A673 (cell line): ENCODE results near the gene GGA1. TPM values are rescaled to one million over a fixed set of nuclear protein-coding genes. Genes with fewer than 3 reads are reported as not detected.

ENCODE experiments used
- BruUV-seq: library from RNA; stranded (reverse); fragments of 400-500 nt; replicated peaks from 2 replicates; lab custom pipeline; 2021; lab: Mats Ljungman, UMichigan
- CTCF ChIA-PET: fragments of 300-600 bp; sonication (Branson Sonifier 250); formaldehyde crosslinking; loops from one replicate; lab custom pipeline; 2022; ENCODE audit warnings: antibody characterized with exemption; lab: Charles Lee
- POLR2A ChIA-PET: fragments of 300-600 bp; sonication (Branson Sonifier 250); formaldehyde crosslinking; loops from one replicate; lab custom pipeline; 2022; ENCODE audit warnings: antibody characterized with exemption; ENCODE audit not compliant: low non-redundant PET; lab: Charles Lee
- DNase-seq: peaks from one replicate; pipeline ENCODE4 v3.0.0-alpha.2; 2015; ENCODE audit warnings: low spot score
- H3K27ac ChIP-seq: fragments of 200-600 bp; sonication (generic); 2 replicates; pipeline ENCODE4 v1.5.1; 2016; ENCODE audit warnings: mixed run types, low read depth, mild to moderate bottlenecking, mixed read lengths, antibody characterized with exemption, low read length; ENCODE audit not compliant: poor library complexity, severe bottlenecking
- H3K27me3 ChIP-seq: fragments of 200-600 bp; sonication (generic); replicated peaks from 2 replicates; pipeline ENCODE4 v1.6.1; 2017; ENCODE audit warnings: mixed run types, low read depth, mild to moderate bottlenecking, mixed read lengths, antibody characterized with exemption, low read length; ENCODE audit not compliant: insufficient read depth, poor library complexity
- H3K36me3 ChIP-seq: fragments of 200-600 bp; sonication (generic); 2 replicates; pipeline ENCODE4 v1.6.1; 2016; ENCODE audit warnings: mixed run types, mild to moderate bottlenecking, mixed read lengths, antibody characterized with exemption, low read length; ENCODE audit not compliant: insufficient read depth, poor library complexity, severe bottlenecking
- H3K4me1 ChIP-seq: fragments of 200-600 bp; sonication (generic); 2 replicates; pipeline ENCODE4 v1.6.1; 2017; ENCODE audit warnings: mixed run types, mild to moderate bottlenecking, mixed read lengths, antibody characterized with exemption, low read length; ENCODE audit not compliant: insufficient read depth, poor library complexity, severe bottlenecking
- H3K4me3 ChIP-seq: fragments of 200-600 bp; sonication (generic); 2 replicates; pipeline ENCODE4 v1.5.1; 2016; ENCODE audit warnings: low read depth, mixed run types, mild to moderate bottlenecking, mixed read lengths, low read length; ENCODE audit not compliant: poor library complexity, severe bottlenecking
- H3K9me3 ChIP-seq: fragments of 200-600 bp; sonication (generic); 2 replicates; pipeline ENCODE4 v1.6.1; 2016; ENCODE audit warnings: mixed run types, low read depth, mild to moderate bottlenecking, mixed read lengths, antibody characterized with exemption, low read length; ENCODE audit not compliant: poor library complexity, severe bottlenecking
- CTCF ChIP-seq: fragments of 300-800, 200-600 bp; sonication (generic); conservative IDR thresholded peaks from 2 replicates; pipeline ENCODE4 v1.5.1; 2017; ENCODE audit warnings: low read depth, mild to moderate bottlenecking, antibody characterized with exemption, low read length, moderate library complexity, mixed read lengths
- EZH2 ChIP-seq: fragments of 200-600 bp; sonication (generic); IDR thresholded peaks from 2 replicates; pipeline ENCODE4 v1.6.1; 2017; ENCODE audit warnings: borderline replicate concordance, low read depth, mild to moderate bottlenecking, mixed read lengths, antibody characterized with exemption, low read length; ENCODE audit not compliant: poor library complexity, severe bottlenecking
- intact Hi-C: fragments of 100-400 bp; cut with micrococcal nuclease; formaldehyde crosslinking; loops from one replicate; pipeline ENCODE4 v1.10.0; 2022; ENCODE audit not compliant: unreplicated experiment
- total RNA-seq: library from RNA; stranded (reverse); gene quantifications from 2 replicates; pipeline ENCODE4 v1.2.3, GENCODE V29; 2021

The GGA1 gene
- total RNA-seq, 1 experiment from 2014 or later = 74.6 TPM

DNA sequence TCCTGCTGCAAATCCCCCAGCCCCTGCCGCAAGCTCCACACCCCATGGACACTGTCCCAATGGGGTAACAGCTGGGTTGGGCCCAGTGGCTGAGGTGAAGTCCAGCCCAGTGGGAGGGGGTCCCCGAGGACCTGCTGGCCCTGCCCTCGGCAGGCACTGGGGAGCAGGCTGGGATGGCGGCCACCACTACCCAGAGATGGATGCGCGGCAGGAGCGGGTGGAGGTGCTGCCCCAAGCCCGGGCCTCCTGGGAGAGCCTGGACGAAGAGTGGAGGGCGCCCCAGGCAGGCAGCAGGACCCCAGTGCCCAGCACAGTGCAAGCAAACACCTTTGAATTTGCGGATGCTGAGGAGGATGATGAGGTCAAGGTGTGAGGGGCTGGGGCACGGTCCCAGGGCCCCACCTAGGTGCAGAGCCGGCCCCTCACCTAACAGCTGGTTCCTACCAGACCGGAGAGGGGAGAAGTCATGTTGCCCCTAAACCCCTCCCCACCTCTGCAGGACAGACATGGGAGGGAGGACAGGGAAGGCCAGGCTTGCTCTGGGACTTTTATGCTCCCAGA is 40.1 kb upstream of the GGA1 start:
- H3K27me3 ChIP-seq = no peaks in the 10 kb centered on the region
- DNase-seq = no peak
- no peak for TF ChIP-seq EZH2
- TF ChIP-seq CTCF = no peak
- intact Hi-C loops = loop anchor here (10.0 kb wide), 1 partner anchor 254 kb away; no protein-coding TSS in a partner anchor
- CTCF ChIA-PET = interaction anchor here (0.5 to 1.0 kb wide), 2 partner anchors 24 to 57 kb away, joined by 5 to 10 read pairs; no protein-coding TSS in a partner anchor
- no peaks in the 10 kb centered on the region for H3K4me1 ChIP-seq
- BruUV-seq = no TSS peak
- POLR2A ChIA-PET = no interaction called here
- H3K9me3 ChIP-seq = no peaks in the 10 kb centered on the region
- no peak overlapping the region for H3K4me3 ChIP-seq
- H3K27ac ChIP-seq = no peak overlapping the region
- no peaks in the 10 kb centered on the region for H3K36me3 ChIP-seq

- no peak overlapping the region for H3K4me3 ChIP-seq
- H3K9me3 ChIP-seq = no peaks in the 10 kb centered on the region
- BruUV-seq = no TSS peak
- TF ChIP-seq EZH2 = no peak
- no peak for TF ChIP-seq CTCF
- H3K27ac ChIP-seq = no peak overlapping the region
- no peak for DNase-seq
- no peaks in the 10 kb centered on the region for H3K36me3 ChIP-seq
- ChIA-PET CTCF (interaction anchor here (1.0 kb wide), 1 partner anchor 23 kb away, joined by 5 read pairs; no protein-coding TSS in a partner anchor), POLR2A (no interaction called here)
- intact Hi-C loops = loop anchor here (10.0 kb wide), 1 partner anchor 254 kb away; no protein-coding TSS in a partner anchor
- no peaks in the 10 kb centered on the region for H3K27me3 ChIP-seq
- no peaks in the 10 kb centered on the region for H3K4me1 ChIP-seq
These were observed 39.4 kb upstream of the GGA1 start for GRCh38 chr22:37569009-37569920.

DNA sequence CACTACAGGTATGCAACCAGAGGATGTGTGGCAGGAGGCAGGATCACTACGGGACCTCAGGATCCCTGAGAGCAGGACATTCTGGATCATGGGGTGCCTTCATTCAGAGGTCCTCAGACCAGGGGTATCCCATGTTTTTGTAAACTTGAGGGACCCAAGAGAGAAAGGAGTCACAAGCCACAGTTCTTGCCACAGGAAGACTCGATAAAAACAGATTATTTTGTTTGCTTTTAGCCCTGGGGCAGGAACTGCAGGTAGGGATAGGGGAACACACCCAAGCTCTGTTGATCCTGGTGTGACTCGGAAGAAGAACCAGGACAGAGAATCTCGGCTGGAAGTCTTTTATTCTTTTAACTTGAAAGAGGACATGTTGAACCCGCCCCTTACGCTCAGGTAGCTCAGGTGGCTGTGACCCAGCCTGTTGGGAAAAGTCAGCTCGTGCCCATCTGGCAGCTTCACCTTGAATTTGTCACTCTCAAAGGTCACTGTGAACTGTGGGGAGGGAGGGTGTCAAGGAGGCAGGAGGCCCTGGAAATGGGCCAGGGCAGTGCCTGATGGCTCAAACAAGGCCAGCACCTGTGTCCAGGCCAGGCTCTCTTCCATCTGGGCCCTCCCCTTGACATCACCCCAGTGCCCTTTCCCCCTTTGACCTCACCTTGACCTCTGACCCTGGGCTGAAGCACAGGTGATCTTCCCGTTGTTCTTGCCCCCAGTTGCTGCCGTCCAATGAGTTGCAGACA is 38.5 kb upstream of the GGA1 start:
- H3K27ac ChIP-seq = no peak overlapping the region
- no peaks in the 10 kb centered on the region for H3K36me3 ChIP-seq
- DNase-seq = no peak
- no peak for TF ChIP-seq CTCF
- no peak for TF ChIP-seq EZH2
- no peaks in the 10 kb centered on the region for H3K9me3 ChIP-seq
- POLR2A ChIA-PET = no interaction called here
- BruUV-seq = no TSS peak
- no peaks in the 10 kb centered on the region for H3K27me3 ChIP-seq
- CTCF ChIA-PET = no interaction called here
- H3K4me1 ChIP-seq = no peaks in the 10 kb centered on the region
- intact Hi-C loops = loop anchor here (10.0 kb wide), 1 partner anchor 255 kb away; no protein-coding TSS in a partner anchor
- no peak overlapping the region for H3K4me3 ChIP-seq
